Upper lobe of left lung (tissue), 6 donors: ENCODE data around the gene GLIPR1. TPM values are rescaled to one million over a fixed set of nuclear protein-coding genes. Genes with fewer than 3 reads are reported as not detected.

ENCODE experiments used
- ATAC-seq, 2 donors: fragments of 200-7000 bp; cut with Tn5 transposase; one replicate each; pipeline ENCODE4 v1.9.1; 2022; ENCODE audit warnings: mild to moderate bottlenecking in 2 of 2, moderate library complexity in 2 of 2; ENCODE audit not compliant: low FRiP score in 2 of 2
- DNase-seq, 2 donors: peaks; one replicate each; pipeline ENCODE4 v3.0.0-alpha.2; 2019 to 2020
- H3K27ac ChIP-seq, 4 donors: fragments of 200-600 bp; sonication (generic); one replicate each; pipeline ENCODE4 v1.5.1; 2016 to 2019
- H3K27me3 ChIP-seq, 4 donors: fragments of 200-600 bp; sonication (generic); one replicate each; pipeline ENCODE4 v1.5.1; 2017 to 2019
- H3K36me3 ChIP-seq, 4 donors: fragments of 200-600 bp; sonication (generic); one replicate each; pipeline ENCODE4 v1.5.1; 2016 to 2019
- H3K4me1 ChIP-seq, 4 donors: fragments of 200-600 bp; sonication (generic); one replicate each; pipeline ENCODE4 v1.5.1; 2018 to 2019
- H3K4me3 ChIP-seq, 4 donors: fragments of 200-600 bp; sonication (generic); one replicate each; pipeline ENCODE4 v1.5.1; 2017 to 2019; ENCODE audit warnings: mild to moderate bottlenecking in 2 of 4, moderate library complexity in 1 of 4
- H3K9me3 ChIP-seq, 4 donors: fragments of 200-600 bp; sonication (generic); one replicate each; pipeline ENCODE4 v1.5.1; 2018 to 2019
- EP300 ChIP-seq, 4 donors: sonication (generic); formaldehyde crosslinking; IDR thresholded peaks; one replicate each; pipeline ENCODE4 v1.5.1; 2017; ENCODE audit warnings: antibody characterized with exemption in 4 of 4, control low read depth in 2 of 4
- POLR2A ChIP-seq, 4 donors: fragments of 450-650 bp; IDR thresholded peaks; one replicate each; pipeline ENCODE4 v1.5.1; 2016 to 2017; ENCODE audit warnings: antibody characterized with exemption in 4 of 4, mild to moderate bottlenecking in 2 of 4
- POLR2AphosphoS5 ChIP-seq, 2 donors: sonication (generic); formaldehyde crosslinking; IDR thresholded peaks; one replicate each; pipeline ENCODE4 v1.5.1; 2017; ENCODE audit warnings: antibody characterized with exemption in 2 of 2
- WGBS, 2 donors: methylation state at CpG; one replicate each; pipeline ENCODE4 v1.1.5; 2017 to 2018; 5-methylcytosine and 5-hydroxymethylcytosine counted together
- total RNA-seq, 6 donors: library from RNA; depleted of rRNA in 4 of 6; stranded (reverse); fragments of >200 nt in 4 of 6; gene quantifications; one replicate each; pipeline versions ENCODE4 v1.1.0 to v1.2.1, GENCODE V29; 2016 to 2021
- TF ChIP-seq, protein P1 (sequence below), 6 experiments: fragments of 450-650 bp in 4 of 6; fragments of 200-600 bp in 2 of 6; sonication (generic) in 2 of 6; IDR thresholded peaks; one replicate each; pipeline ENCODE4 v1.5.1; 2016 to 2019; ENCODE audit warnings: antibody characterized with exemption in 6 of 6
- donor health status: DM: no; HTN: no; CAD: no; lungs with moderate emphysema.
- donor health status: DM: no; HTN: yes; CAD: no; lungs with severe emphysema.

The GLIPR1 gene
- total RNA-seq, 6 donors from 2014 or later = 7.3 to 56.7 (median 15.7) TPM

DNA sequence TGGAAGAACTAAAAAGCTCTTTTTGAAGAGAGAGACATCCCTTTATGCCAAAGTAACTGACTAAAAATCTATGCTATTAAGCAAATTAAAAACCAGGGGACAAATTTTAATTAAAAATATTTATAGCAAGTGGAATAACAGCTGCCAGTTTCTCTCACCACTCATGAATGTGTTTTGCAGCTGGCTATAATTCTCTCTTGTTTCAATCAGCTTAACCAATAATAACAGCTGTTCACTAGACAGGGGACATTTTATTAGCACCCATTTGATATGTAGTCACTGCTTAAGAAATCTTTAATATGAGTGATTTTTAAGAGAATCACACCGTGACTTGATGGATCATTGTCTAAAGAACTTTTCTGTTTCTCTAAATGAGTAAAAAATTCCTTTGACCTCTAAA, 65.1 kb downstream of the GLIPR1 start:
- WGBS, 2 donors = 79 to 83% methylated on average over 1 of the region's 1 CpG
- H3K27ac ChIP-seq = no peak overlapping the region
- no peaks in the 10 kb centered on the region for H3K9me3 ChIP-seq
- no peaks in the 10 kb centered on the region for H3K36me3 ChIP-seq
- H3K4me1 ChIP-seq = peaks cover 0 to 3% (median 1%) of the 10 kb centered on the region in 4 donors
- no peak for DNase-seq
- ATAC-seq = no peak
- TF ChIP-seq POLR2AphosphoS5 (IDR thresholded peaks at IDR 0.05) (no peak), EP300 (IDR thresholded peaks at IDR 0.05) (no peak), POLR2A (IDR thresholded peaks at IDR 0.05) (no peak)
- TF ChIP-seq, protein P1, sequence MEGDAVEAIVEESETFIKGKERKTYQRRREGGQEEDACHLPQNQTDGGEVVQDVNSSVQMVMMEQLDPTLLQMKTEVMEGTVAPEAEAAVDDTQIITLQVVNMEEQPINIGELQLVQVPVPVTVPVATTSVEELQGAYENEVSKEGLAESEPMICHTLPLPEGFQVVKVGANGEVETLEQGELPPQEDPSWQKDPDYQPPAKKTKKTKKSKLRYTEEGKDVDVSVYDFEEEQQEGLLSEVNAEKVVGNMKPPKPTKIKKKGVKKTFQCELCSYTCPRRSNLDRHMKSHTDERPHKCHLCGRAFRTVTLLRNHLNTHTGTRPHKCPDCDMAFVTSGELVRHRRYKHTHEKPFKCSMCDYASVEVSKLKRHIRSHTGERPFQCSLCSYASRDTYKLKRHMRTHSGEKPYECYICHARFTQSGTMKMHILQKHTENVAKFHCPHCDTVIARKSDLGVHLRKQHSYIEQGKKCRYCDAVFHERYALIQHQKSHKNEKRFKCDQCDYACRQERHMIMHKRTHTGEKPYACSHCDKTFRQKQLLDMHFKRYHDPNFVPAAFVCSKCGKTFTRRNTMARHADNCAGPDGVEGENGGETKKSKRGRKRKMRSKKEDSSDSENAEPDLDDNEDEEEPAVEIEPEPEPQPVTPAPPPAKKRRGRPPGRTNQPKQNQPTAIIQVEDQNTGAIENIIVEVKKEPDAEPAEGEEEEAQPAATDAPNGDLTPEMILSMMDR (IDR thresholded peaks at IDR 0.05) = no peak
- H3K27me3 ChIP-seq = no peaks in the 10 kb centered on the region
- no peak overlapping the region for H3K4me3 ChIP-seq

DNA sequence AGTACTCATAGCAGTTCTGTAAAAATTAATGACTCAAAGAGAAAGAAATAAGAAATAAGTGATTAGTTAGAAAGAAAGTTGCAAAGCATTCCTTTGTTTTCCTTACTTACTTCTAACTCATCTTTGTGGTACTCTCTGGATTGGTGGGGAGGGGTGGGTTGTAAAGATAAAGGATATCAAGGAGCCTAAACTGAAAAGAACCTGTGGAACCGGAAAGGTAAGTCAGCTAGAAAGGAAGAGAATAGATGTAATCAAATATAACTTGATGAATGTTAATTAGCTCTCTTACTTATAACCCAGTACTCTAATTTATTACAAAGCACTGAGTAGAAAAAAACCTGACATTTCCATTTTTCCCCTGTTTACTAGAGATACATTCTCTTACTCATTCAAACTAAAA, 68.3 kb downstream of the GLIPR1 start:
- Histone ChIP-seq H3K4me3 (no peak overlapping the region), H3K27me3 (no peaks in the 10 kb centered on the region), H3K4me1 (peaks cover 0 to 10% (median 2%) of the 10 kb centered on the region in 4 donors), H3K36me3 (no peaks in the 10 kb centered on the region), H3K27ac (no peak overlapping the region), H3K9me3 (no peaks in the 10 kb centered on the region)
- no peak for DNase-seq
- WGBS, 2 donors = 86 to 89% methylated on average over 1 of the region's 1 CpG
- TF ChIP-seq EP300 (IDR thresholded peaks at IDR 0.05) (no peak), POLR2AphosphoS5 (IDR thresholded peaks at IDR 0.05) (no peak), POLR2A (IDR thresholded peaks at IDR 0.05) (no peak)
- TF ChIP-seq, protein P1 (IDR thresholded peaks at IDR 0.05) = no peak
- ATAC-seq = no peak

GRCh38 chr12:75549989-75550388, 69.4 kb downstream of the GLIPR1 start:
- TF ChIP-seq, protein P1 (IDR thresholded peaks at IDR 0.05) = no peak
- TF ChIP-seq POLR2A (IDR thresholded peaks at IDR 0.05) (no peak), EP300 (IDR thresholded peaks at IDR 0.05) (no peak), POLR2AphosphoS5 (IDR thresholded peaks at IDR 0.05) (no peak)
- H3K27me3 ChIP-seq = no peaks in the 10 kb centered on the region
- H3K36me3 ChIP-seq = no peaks in the 10 kb centered on the region
- H3K4me3 ChIP-seq = no peak overlapping the region
- no peak for DNase-seq
- peaks cover 0 to 14% (median 2%) of the 10 kb centered on the region in 4 donors for H3K4me1 ChIP-seq
- WGBS, 2 donors = 66 to 67% methylated on average over 2 of the region's 2 CpGs
- ATAC-seq = no peak
- H3K27ac ChIP-seq = no peak overlapping the region
- no peaks in the 10 kb centered on the region for H3K9me3 ChIP-seq

DNA sequence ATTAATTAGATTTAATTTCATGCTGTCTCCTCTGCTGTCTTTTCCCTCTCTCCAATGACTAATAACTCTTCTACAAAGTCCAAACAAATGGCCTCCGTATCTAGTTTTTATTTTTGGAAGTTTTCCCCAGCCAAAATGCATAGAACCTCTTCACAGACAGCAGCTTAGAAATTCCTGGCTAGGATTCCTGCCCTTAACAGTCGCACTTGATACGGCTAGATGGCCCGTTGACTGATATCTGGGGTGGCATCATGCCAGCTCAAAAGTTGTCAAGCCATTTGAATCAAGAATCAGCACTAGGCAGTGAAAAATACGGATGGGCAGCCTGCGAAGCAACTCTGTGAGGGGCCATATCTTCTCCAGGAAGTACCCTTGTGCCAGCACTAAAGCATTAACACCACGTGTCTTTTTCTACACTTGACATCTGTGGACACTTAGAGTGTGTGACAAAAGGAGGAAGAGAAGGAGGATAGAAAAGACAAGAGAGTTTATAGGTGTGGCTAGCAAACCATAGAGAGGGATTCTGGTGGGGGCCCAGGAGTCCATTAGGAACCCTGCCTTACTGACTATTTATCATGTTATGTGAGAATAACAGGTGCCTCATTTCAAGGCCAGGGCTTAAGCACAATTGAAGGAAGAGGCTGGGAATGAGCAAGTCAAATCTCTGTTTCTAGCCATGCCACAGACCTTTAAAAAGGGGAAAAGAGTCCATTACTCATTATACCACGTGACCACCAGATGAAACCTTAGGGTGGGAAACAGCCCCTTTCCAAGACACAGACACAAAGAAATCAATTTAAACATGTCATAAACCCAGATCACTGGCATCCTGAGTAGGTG, 70.1 kb downstream of the GLIPR1 start:
- no peaks in the 10 kb centered on the region for H3K27me3 ChIP-seq
- H3K4me3 ChIP-seq = no peak overlapping the region
- peaks cover 0 to 14% (median 2%) of the 10 kb centered on the region in 4 donors for H3K4me1 ChIP-seq
- 23 to 29% methylated on average over 8 of the region's 8 CpGs for WGBS, 2 donors
- H3K9me3 ChIP-seq = no peaks in the 10 kb centered on the region
- no peaks in the 10 kb centered on the region for H3K36me3 ChIP-seq
- no peak for ATAC-seq
- no peak for TF ChIP-seq POLR2AphosphoS5 (IDR thresholded peaks at IDR 0.05)
- no peak for TF ChIP-seq EP300 (IDR thresholded peaks at IDR 0.05)
- TF ChIP-seq, protein P1 (IDR thresholded peaks at IDR 0.05) = no peak
- TF ChIP-seq POLR2A (IDR thresholded peaks at IDR 0.05) = no peak
- H3K27ac ChIP-seq = no peak overlapping the region
- no peak for DNase-seq

GRCh38 chr12:75551477-75551876, 70.9 kb downstream of the GLIPR1 start:
- ATAC-seq = no peak
- H3K27me3 ChIP-seq = no peaks in the 10 kb centered on the region
- no peak overlapping the region for H3K27ac ChIP-seq
- no peaks in the 10 kb centered on the region for H3K36me3 ChIP-seq
- TF ChIP-seq, protein P1 (IDR thresholded peaks at IDR 0.05) = no peak
- no peak for TF ChIP-seq EP300 (IDR thresholded peaks at IDR 0.05)
- TF ChIP-seq POLR2A (IDR thresholded peaks at IDR 0.05) = no peak
- TF ChIP-seq POLR2AphosphoS5 (IDR thresholded peaks at IDR 0.05) = no peak
- no peaks in the 10 kb centered on the region for H3K9me3 ChIP-seq
- H3K4me1 ChIP-seq = peaks cover 0 to 14% (median 2%) of the 10 kb centered on the region in 4 donors
- DNase-seq = no peak
- H3K4me3 ChIP-seq = no peak overlapping the region
